A549 (cell line): ENCODE measurements around the gene GYPE. TPM values are rescaled to one million over a fixed set of nuclear protein-coding genes. Genes with fewer than 3 reads are reported as not detected.
"Not testable (repeated sequence)": the region's sequence is repeated elsewhere in the genome, so short reads cannot be mapped to it uniquely, and the experiment has no call there.

ENCODE experiments used
- ATAC-seq, 2 experiments: fragments of 200-7000 bp in 1 of 2; fragments of >200 bp in 1 of 2; cut with Nextera tagmentation in 1 of 2; cut with Tn5 transposase in 1 of 2; 3 replicates each; pipeline versions ENCODE4 v1.8.0 to v1.9.1; 2018 to 2020; ENCODE audit warnings: mild to moderate bottlenecking in 1 of 2, moderate library complexity in 1 of 2
- CTCF ChIA-PET: fragments of 300-600 bp; sonication (Branson Sonifier 250); formaldehyde crosslinking; extraction: SDS; loops from one replicate; lab custom pipeline; 2021; ENCODE audit warnings: antibody characterized with exemption, inconsistent platforms; lab: Yijun Ruan, JAX
- POLR2A ChIA-PET: fragments of 350-600 bp; formaldehyde crosslinking; extraction: SDS; loops from one replicate; lab custom pipeline; 2021; ENCODE audit warnings: antibody characterized with exemption, inconsistent platforms; lab: Yijun Ruan, JAX
- DNase-seq, 2 experiments: peaks; one replicate each; pipeline versions ENCODE4 v3.0.0 to v3.0.0-alpha.2; 2011 to 2016; ENCODE audit warnings: low read depth in 1 of 2, low spot score in 1 of 2
- FAIRE-seq: peaks from 2 replicates; lab custom pipeline; 2011; peaks lifted over from hg19 to GRCh38; lab: Jason Lieb, UNC
- H3K27ac ChIP-seq, 2 experiments: fragments of >200 bp; sonication (Bioruptor Twin); formaldehyde crosslinking; 3 replicates each; pipeline ENCODE4 v1.5.1; 2016 to 2017
- H3K4me1 ChIP-seq: fragments of >200 bp; sonication (Bioruptor Twin); formaldehyde crosslinking; 3 replicates; pipeline ENCODE4 v1.6.1; 2016
- H3K4me2 ChIP-seq: fragments of >200 bp; sonication (Bioruptor Twin); formaldehyde crosslinking; 3 replicates; pipeline ENCODE4 v1.6.1; 2016
- H3K4me3 ChIP-seq: fragments of >200 bp; sonication (Bioruptor Twin); formaldehyde crosslinking; 3 replicates; pipeline ENCODE4 v1.5.1; 2016
- H3K9me3 ChIP-seq: fragments of >200 bp; sonication (Bioruptor Twin); formaldehyde crosslinking; 3 replicates; pipeline ENCODE4 v1.6.1; 2016
- MAFK ChIP-seq: fragments of 450-650 bp; IDR thresholded peaks from 2 replicates; pipeline ENCODE4 v1.6.1; 2014; ENCODE audit not compliant: partially characterized antibody
- RCOR1 ChIP-seq: fragments of 150-350 bp; IDR thresholded peaks from 2 replicates; pipeline ENCODE4 v1.6.1; 2014; ENCODE audit warnings: antibody characterized with exemption, low read length, low read depth
- ZC3H11A ChIP-seq: fragments of 450-650 bp; IDR thresholded peaks from 2 replicates; pipeline ENCODE4 v1.6.1; 2014; ENCODE audit warnings: antibody characterized with exemption, mild to moderate bottlenecking
- WGBS: methylation state at CpG from one replicate; pipeline ENCODE4 v1.1.6; 2017; ENCODE audit errors: missing lambda C conversion rate; 5-methylcytosine and 5-hydroxymethylcytosine counted together
- polyA minus RNA-seq: library from RNA; depleted of rRNA, polyadenylated mRNA; stranded (reverse); fragments of >200 nt; gene quantifications from 2 replicates; pipeline ENCODE4 v1.2.3, GENCODE V29; 2011; rRNA and poly(A)+ RNA removed
- polyA plus RNA-seq, 4 experiments: library from polyadenylated mRNA; depleted of rRNA in 3 of 4; stranded (reverse); fragments of >200 nt; fragmentation: RNase III in 1 of 4; extraction: RNeasy Plus Mini Kit Qiagen cat#74134 plus additional on column Dnase treatment in 1 of 4; gene quantifications; 2 replicates in 3 of 4; 3 replicates in 1 of 4; pipeline ENCODE4 v1.2.3, GENCODE V29; 2011 to 2017
- TF ChIP-seq, protein P1 (sequence below): fragments of 450-650 bp; IDR thresholded peaks from 2 replicates; pipeline ENCODE4 v1.6.1; 2014; ENCODE audit warnings: antibody characterized with exemption

The GYPE gene
- polyA plus RNA-seq (2011; rRNA removed) (not detected in 2 replicates), polyA plus RNA-seq (2017; fragmentation: RNase III; extraction: RNeasy Plus Mini Kit Qiagen cat#74134 plus additional on column Dnase treatment) (not detected in 3 replicates), polyA minus RNA-seq (not detected in 2 replicates)
- polyA plus RNA-seq (2012; cell fraction: cytosol; rRNA removed): not detected in 2 replicates
- polyA plus RNA-seq (2012; cell fraction: nucleus; rRNA removed): not detected in 2 replicates

DNA sequence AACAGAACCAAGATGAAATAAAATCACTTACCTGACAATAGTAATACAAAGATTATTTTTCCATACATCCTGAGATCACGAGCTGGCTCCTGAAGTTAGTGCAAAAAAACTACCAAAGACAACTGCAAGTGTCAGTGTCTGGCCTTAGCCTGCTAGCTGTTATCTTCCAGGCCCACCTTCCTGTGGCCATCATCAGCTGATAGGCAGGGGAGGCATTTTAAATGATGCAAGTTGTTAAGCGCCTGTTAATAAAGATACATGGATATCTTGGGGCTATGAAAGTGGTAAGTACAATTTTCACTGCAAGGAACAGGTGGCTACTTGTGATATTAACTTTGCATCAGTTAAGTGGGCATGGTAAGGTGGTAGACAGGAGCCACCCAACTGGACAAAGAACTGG, at the start of gene GYPE:
TSS of gene GYPE (minus strand) at position 120 of the 400 bp plus-strand sequence. CDS start at position 68, 52 bp downstream.
- H3K27ac ChIP-seq, H3K4me3 ChIP-seq, ATAC-seq, H3K4me1 ChIP-seq, H3K4me2 ChIP-seq, DNase-seq, H3K9me3 ChIP-seq, POLR2A ChIA-PET, CTCF ChIA-PET, FAIRE-seq: not testable (repeated sequence)
- WGBS: 4% methylated on average over 2 of the region's 2 CpGs

DNA sequence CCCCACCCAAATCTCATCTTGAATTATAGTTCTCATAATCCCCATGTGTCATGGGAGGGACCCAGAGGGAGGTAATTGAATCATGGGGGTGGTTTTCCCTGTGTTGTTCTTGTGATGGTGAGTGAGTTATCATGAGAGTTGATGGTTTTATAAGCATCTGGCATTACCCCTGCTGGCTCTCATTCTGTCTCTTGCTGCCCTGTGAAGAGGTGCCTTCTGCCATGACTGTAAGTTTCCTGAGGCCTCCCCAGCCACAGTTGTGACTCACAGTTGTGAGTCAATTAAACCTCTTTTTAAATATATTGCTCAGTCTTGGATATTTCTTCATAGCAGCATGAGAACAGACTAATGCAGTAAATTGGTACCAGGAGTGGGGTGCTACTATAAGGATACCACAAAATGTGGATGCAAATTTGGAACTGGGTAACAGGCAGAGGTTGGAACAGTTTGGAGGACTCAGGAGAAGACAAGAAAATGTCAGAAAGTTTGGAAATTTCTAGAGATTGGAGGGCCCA, 46.2 kb upstream of the GYPE start:
- POLR2A ChIA-PET, CTCF ChIA-PET, H3K4me3 ChIP-seq, FAIRE-seq, DNase-seq, H3K27ac ChIP-seq, H3K4me2 ChIP-seq, ATAC-seq, H3K4me1 ChIP-seq, H3K9me3 ChIP-seq: not testable (repeated sequence)

GRCh38 chr4:143950967-143951366, 45.6 kb upstream of the GYPE start:
- WGBS: 31% methylated on average over 4 of the region's 4 CpGs
- H3K4me1 ChIP-seq, POLR2A ChIA-PET, H3K4me2 ChIP-seq, CTCF ChIA-PET, H3K4me3 ChIP-seq, H3K27ac ChIP-seq, FAIRE-seq, H3K9me3 ChIP-seq, DNase-seq, ATAC-seq: not testable (repeated sequence)

DNA sequence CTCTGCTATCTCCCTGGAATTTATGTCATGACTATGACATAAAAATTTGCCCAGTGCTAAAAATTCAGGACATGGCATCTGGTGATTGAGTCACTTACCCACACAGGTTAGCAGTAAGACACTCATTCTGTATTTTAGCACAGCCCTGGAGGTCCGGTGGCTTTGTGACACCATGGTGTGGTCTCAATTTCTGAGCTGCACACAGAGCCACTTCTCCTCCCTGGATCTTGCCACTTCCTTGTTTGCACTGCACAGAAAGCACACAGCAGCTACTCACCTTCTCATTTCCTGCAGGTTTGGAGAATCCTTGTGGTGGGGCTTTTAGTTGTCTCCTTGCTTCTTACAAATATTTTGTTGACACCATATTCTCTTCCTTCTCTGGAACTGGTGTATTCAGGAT, 44.8 kb upstream of the GYPE start:
- H3K4me1 ChIP-seq, DNase-seq, CTCF ChIA-PET, FAIRE-seq, ATAC-seq, H3K9me3 ChIP-seq, H3K4me2 ChIP-seq, H3K27ac ChIP-seq, H3K4me3 ChIP-seq, POLR2A ChIA-PET: not testable (repeated sequence)
- 0% methylated on average over 1 of the region's 1 CpG for WGBS

DNA sequence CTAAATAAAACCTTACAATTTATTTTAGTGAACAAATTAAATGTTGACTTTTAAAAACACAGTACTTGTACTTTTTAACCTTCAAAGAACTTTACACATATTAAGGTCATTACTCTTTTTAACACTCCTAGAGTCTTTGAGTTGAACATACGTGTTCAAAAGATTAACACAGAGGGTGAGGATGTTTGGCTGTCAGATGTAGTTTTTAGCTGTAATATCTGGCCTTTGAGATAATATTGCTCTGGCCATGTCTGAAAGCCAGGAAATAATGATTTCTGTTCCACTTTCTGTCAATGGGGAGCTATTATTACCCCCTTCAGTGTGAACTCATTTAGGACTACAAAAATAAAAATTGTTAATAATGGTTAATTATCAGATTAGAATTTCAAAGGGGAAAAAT, 42.1 kb upstream of the GYPE start:
- H3K4me1 ChIP-seq, H3K4me3 ChIP-seq, DNase-seq, CTCF ChIA-PET, POLR2A ChIA-PET, H3K9me3 ChIP-seq, ATAC-seq, H3K4me2 ChIP-seq, FAIRE-seq, H3K27ac ChIP-seq: not testable (repeated sequence)
- WGBS: 0% methylated on average over 1 of the region's 1 CpG

- H3K9me3 ChIP-seq, POLR2A ChIA-PET, ATAC-seq, CTCF ChIA-PET, H3K4me1 ChIP-seq, H3K4me2 ChIP-seq, FAIRE-seq, H3K4me3 ChIP-seq, H3K27ac ChIP-seq, DNase-seq: not testable (repeated sequence)
- 42% methylated on average over 2 of the region's 2 CpGs for WGBS
These were observed 35.3 kb upstream of the GYPE start for GRCh38 chr4:143940708-143941107.

GRCh38 chr4:143939528-143939927, 34.2 kb upstream of the GYPE start:
- CTCF ChIA-PET: no interaction called here
- Histone ChIP-seq H3K4me1 (no peaks in the 10 kb centered on the region), H3K9me3 (no peaks in the 10 kb centered on the region), H3K4me2 (no peak overlapping the region), H3K4me3 (no peak overlapping the region), H3K27ac (no peak overlapping the region)
- POLR2A ChIA-PET: no interaction called here
- FAIRE-seq: no peak
- ATAC-seq: no peak
- WGBS: 95% methylated on average over 2 of the region's 2 CpGs
- TF ChIP-seq MAFK: peak; percentile 72
- no peak for TF ChIP-seq RCOR1
- no peak for TF ChIP-seq ZC3H11A
- TF ChIP-seq, protein P1, sequence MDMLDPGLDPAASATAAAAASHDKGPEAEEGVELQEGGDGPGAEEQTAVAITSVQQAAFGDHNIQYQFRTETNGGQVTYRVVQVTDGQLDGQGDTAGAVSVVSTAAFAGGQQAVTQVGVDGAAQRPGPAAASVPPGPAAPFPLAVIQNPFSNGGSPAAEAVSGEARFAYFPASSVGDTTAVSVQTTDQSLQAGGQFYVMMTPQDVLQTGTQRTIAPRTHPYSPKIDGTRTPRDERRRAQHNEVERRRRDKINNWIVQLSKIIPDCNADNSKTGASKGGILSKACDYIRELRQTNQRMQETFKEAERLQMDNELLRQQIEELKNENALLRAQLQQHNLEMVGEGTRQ: no peak
- DNase-seq: no peak

DNA sequence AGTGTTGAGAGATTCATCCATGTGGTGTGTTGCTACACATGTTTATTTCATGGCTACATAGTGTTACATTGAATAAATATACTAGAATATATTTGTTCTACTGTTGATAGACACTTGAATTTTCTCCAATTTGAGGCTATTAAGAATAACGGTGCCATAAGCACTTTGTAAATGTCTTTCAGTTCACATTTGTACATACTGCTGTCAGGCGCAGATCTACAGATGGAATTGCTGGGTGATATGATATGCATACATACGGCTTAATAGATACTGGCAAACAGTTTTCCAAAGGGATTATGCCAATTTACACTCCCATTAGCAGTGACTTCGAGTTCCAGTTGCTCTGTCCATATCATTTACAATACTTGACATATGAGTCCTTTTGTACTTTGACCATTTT, 33.5 kb upstream of the GYPE start:
- H3K27ac ChIP-seq, POLR2A ChIA-PET, CTCF ChIA-PET, ATAC-seq, H3K4me1 ChIP-seq, H3K4me3 ChIP-seq, FAIRE-seq, H3K9me3 ChIP-seq, H3K4me2 ChIP-seq, DNase-seq: not testable (repeated sequence)
- WGBS: 31% methylated on average over 4 of the region's 4 CpGs
